ENCODE measurements around the gene SIRT7.

The SIRT7 gene

GRCh38 chr17:81867170-81867990 lies 50.6 kb downstream of the SIRT7 start:
- no peak for DNase-seq (ENCODE audit: low read depth in 2 of 2, low spot score in 1 of 2)

DNA sequence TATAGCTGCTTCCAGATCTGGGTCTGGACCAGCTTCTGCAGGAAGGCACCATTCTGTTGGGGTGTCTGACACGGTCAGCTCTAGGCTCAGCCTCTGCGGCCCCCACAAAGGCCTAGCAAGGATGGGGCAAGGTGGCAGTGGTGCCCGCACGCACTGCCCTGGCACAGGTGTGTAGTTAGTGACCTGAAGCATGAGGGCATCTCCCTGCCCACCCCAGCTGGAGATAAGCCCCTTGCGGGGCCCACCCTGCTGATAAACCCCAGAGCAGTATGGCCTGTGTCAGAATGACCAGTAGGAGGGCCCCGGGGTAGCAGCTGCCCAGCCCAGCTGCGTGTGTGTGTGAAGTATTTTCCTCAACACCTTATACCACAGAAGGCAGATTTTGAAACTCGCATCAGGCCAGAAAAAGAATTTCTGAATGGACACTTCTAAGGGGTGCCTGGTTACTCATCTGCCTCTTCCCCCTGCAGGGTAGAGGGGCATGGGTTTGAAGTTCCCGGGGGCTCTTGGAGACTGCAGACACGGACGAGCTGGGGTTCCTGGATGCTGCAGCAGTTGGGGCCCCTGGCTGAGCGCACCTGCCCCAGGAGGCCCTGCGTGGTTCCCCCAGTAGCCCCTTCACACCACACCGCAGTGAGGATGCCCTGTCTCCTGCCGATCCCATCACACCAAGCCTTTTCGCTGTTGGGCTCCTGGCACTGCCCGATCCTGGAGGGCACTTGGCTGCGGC lies 51.4 kb downstream of the SIRT7 start:
- DNase-seq (ENCODE audit: low read depth in 2 of 2, low spot score in 1 of 2), result no peak

DNA sequence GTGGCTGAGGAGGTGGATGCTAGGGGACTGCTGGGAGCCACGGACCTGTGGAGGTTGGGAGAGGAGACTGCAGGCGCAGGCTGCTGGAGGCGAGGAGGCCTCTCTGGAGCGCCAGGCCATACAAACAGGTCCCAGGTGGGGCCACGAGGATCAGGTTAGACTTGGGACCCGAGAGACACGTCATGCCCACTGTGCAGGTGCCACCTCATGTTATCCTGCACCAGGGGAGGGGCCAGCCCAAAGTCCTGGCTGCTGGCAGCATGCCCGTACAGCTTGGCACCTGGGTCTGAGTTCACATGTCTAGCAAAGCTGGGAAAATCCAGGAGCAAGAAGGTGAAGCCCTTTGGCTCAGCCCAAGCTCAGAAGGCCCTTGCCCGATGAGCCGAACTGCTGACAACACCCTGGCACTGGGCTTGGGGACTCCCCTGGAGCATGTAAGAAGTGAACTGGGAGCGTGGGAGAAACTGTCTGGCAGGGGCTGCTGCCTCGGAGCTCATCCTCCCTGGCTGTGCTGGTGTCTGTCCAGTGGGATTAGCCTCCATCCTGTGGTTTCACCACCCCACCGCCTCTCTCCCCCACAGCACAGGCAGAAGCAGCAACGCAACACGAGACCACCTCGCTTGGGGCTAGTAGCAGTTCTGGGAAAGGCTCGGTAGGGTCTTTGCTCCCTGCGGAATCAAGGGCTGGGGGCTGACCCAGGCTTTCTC lies 52.1 kb downstream of the SIRT7 start:
- DNase-seq (ENCODE audit: low read depth in 2 of 2, low spot score in 1 of 2), result no peak

GRCh38 chr17:81865358-81865732 lies 52.6 kb downstream of the SIRT7 start:
- DNase-seq (ENCODE audit: low read depth in 2 of 2, low spot score in 1 of 2), result no peak

DNA sequence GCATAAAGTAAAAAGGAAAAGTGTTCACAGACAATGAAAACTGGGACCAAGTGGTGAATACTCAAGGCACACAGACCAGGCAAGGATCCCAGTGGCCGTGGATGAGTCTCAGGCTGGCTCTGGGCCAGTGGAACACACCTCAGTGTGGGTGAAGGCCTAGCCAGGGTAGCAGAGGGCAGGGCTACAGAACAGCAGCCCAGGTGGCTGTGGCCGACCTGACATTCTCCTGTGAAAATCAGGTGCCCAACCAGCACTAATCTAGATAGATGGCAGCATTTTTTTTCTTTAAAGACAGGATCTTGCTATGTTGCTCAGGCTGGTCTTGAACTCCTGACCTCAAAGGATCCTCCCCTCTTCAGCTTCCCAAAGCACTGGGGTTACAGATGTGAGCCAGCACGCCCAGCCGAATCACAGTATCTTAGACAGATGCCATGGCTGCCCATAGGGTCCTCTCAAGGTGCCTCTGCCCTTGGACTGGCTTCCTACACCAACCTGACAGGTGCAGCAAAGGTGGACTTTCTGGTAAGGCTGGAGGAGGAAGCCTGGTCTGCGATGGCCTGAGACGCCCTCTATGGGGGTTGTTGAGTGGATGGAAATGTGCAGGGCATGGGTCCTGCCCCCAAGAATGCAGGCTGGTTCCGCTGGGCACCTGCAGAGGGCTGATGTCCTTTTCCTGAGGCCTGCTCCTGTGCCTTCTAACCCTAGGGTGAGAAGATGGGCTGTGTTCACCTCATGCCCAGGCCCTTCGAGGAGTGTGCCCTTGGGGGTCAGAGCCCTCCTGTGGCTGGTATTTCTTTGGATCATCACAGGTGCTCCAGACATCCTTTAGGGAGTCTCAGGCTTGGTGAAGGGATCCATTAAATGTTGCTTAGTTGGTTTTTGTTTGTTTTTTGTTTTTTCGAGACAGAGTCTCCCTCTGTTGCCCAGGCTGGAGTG lies 53.9 kb downstream of the SIRT7 start:
- no peak for DNase-seq (ENCODE audit: low read depth in 2 of 2, low spot score in 1 of 2)

DNA sequence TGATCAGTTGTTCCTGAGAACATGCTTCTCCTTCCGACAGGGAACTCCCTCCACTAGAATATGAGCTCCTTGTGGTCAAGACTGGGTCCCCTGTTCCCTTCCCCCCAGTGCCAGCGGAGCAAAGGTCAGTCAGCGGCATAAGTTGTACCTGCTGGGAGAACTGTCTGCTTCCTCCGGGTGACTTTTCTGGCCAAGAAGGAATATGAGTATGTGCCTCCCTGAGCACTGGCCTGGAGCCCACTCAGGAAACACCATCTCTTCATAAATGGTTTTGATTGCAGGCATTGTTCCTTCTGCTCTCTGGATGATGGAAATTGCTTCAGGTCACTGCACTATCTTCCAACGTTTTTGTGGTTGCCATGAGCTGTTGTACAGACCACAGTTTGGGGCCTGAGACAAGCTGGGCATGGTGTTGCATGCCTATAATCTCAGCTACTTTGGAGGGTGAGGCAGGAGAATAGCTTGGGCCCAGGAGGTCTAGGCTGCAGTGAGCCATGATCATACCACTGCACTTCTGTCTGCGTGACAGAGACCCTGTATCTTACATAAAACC lies 54.8 kb downstream of the SIRT7 start:
- no peak for DNase-seq (ENCODE audit: low read depth in 2 of 2, low spot score in 1 of 2)
